ENCODE data around the gene CCDC106.

GRCh38 chr19:55617426-55617825 lies 30.6 kb upstream of the CCDC106 start:
- TF ChIP-seq CTCF (conservative IDR thresholded peaks at IDR 0.05; ENCODE audit: low read length): no peak
- no peak for TF ChIP-seq EZH2phosphoT487 (IDR thresholded peaks at IDR 0.05; ENCODE audit: borderline replicate concordance, low read depth, low read length)

Data from OCI-LY7 (cell line).